NCI-H146 treated with DMSO at 0.1 percent for 48 hours (cell line): ENCODE measurements around the gene SPRN.
"Not testable (repeated sequence)": the region's sequence is repeated elsewhere in the genome, so short reads cannot be mapped to it uniquely, and the experiment has no call there.

Experiments
- DNase-seq: peaks from one replicate; lab custom pipeline; 2025; ENCODE audit not compliant: unreplicated experiment; lab: John Stamatoyannopoulos, UW

The SPRN gene

DNA sequence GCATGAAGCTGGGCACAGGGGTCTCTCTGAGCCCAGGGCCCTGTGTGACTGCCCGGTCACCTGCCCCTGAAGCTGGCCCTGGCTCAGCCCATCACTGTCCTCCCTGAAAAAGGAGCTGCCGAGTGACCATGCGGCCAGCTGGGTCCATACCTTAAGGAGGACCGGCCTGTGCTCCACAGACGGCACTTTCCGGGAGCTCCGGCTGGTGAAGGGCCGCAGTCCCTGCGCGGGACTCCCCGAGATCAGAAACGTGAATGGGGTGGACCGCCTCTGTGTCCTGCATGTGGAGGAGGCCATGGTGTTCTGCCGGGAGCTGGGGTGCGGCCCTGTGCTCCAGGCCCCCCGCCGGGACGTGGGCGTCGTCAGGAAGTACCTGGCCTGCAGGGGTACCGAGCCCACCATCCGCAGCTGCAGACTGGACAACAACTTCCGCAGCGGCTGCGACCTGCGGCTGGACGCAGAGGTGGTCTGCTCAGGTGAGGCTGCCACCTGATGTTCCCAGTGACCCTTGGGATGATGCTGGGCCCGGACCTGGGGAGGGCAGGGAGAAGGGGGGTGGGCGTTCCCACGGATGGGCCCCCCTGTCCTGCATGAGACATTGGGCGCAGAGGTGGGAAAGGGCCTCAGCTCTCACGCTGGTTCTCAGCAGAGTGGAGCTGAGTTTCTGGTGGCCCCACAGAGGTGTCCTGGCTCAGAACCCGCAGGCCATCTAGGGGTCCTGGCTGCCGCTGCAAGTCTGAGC is 32.8 kb upstream of the SPRN start:
- DNase-seq = no peak

DNA sequence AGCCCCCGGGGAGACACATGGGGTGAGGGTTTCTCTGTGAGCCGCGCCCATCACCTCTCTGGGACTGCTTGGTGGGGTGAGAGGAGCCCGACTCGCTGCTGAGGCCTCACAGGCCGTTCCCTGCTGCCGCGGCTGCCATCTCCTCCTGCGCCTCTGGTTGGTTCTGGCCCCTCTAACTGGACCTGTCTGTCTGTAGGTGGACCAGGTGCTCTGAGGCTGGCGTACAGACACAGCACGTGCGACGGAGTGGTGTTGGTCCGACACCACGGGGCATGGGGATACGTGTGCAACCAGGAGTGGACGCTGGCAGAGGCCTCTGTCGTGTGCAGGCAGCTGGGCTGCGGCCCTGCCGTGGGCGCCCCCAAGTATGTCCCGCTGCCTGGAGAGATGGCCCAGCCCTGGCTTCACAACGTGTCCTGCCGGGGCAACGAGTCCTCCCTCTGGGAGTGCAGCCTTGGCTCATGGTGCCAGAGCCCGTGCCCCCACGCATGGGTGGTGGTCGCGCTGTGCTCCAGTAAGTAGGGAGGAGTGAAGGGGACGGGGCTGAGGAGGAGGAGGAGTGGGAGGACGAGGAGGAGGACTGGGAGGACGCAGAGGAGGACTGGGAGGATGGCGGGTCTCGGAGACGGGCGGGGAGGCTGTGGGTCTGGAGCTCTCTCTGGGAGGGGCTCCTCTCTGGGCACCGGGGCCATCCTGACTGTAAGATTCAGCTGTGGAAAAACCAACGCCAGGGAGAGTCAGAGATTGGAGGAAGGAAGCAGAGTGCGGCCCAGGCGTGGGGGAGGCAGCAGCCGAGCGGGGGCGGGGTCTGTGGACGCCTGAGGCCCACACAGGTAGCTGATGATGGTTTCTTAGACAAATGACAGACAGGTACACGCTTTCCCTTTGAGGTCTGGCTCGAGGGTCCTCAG is 31.9 kb upstream of the SPRN start:
- no peak for DNase-seq

- DNase-seq = no peak
Observed at GRCh38 chr10:133455611-133456031, 31.2 kb upstream of the SPRN start.

DNA sequence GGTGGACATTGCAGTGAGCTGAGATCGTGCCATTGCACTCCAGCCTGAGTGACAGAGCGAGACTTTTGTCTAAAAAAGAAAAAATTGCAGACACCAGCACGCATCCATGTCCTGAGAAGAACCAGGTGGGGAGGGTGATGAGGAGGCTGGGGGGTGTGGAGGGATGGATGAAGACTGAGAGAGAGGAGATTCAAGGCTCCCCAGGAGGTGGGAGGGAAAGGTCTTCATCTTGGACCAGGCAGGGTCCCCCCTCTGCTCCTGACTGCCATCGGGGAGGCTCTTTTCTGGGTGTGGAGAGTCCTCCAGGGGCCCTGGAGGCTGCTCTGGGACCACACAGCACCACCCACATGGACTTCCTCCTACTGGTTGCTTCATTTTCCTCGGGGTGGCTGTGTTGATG is 30.8 kb upstream of the SPRN start:
- no peak for DNase-seq

DNA sequence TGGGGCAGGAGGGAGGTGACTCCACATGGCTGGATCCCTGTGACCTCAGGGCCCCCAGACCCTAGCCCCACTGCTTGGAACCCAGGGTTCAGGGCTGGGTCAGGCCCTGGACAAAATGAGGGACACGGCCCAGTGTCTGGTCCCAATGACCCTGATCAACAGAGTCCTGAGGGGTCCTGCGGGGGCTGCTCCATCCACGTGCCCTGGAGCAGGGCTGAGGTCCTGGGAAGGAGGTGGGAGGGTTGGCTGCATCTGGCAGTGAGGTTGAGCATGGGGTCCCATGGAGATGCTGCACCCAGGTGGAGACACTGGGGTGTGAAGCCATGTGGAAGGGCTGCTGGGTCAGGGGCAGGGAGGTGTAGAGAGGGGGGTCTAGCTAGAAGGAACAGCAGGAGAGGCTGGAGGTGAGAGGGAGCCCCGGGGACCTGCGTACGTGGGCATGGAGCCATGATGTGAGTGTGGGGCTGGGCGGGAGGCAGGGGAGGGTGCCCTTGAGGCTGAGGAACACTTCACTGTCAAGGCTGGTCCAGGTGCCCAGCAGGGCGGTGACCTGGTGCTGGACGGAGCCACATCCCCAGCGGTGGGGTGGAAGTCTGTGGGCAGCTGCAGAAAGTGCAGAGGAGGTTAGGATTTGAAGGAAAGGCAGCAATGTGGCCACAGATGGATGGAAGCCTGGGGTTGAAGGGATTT is 29.9 kb upstream of the SPRN start:
- no peak for DNase-seq

DNA sequence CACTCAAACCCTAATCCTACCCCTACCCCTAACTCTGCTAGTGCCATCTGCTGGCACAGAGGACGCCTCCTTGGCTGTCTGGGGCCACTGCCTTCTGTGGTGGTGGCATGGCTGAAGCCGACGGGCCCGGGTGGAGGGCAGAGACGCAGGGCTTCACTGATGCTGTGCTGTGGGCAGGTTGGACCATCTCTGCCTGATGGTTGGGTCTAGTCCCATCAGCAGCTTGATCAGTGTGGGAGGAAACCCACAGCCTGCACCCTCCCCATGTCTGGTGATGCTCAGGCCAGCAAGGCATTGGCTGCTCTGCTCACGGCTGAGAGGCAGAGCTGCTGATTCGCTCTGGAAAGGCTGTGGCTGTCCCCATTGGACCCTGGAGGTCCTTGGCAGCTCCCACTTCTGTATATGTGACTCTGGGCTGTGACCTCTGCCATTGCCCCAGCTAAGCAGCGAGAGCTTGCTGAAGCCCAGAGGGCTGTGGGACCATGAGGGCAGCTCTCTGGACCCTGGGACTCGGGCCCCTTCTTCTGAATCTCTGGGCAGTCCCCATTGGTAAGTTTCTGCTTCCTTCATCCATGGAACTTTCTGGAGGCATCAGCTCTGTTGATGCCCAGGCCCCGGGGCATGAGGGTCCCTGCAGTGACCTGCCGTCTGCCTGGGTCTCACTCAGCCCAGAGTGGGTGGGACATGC is 29.2 kb upstream of the SPRN start, which contains the start of gene SCART1:
Gene SCART1 (plus strand): TSS at position 430 of the 688 bp plus-strand sequence. CDS start 53 bp downstream, at position 483.
- peak; percentile 39 for DNase-seq

DNA sequence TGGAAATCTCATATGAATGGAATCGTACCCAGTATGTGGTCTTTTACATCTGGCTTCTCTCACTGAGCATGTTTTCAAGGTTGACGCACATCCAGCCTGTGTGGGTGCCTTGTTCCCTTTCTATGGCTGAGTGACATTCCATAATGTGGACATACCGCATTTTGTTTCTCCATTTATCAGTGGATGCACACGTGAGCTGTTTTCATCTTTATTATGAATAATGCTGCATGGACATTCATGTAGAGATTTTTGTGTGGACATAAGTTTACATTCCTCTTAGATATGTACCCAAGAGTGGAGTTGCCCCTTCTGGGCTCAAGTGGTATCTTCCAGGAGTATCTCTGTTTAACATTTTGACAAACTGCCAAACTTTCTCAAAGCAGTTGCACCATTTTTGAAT is 28.0 kb upstream of the SPRN start:
- no peak for DNase-seq

DNA sequence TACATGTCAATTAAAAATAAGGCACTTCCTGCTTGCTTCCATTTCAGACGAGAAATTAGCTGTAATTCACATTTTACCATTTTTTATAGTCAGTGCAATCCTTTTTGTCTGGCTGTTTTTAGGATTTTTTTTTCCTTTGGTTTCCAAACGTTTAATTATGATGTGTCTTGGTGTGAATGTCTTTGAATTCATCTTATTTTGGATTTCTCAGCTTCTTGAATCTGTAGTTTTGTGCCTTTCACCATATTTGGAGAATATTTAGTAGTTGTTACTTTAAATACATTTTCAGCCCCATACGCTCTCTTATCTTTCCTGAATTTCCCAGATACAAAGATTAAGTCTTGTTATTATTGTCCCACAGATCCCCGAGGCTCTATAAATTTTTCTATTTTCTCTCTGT is 26.9 kb upstream of the SPRN start:
- no peak for DNase-seq

DNA sequence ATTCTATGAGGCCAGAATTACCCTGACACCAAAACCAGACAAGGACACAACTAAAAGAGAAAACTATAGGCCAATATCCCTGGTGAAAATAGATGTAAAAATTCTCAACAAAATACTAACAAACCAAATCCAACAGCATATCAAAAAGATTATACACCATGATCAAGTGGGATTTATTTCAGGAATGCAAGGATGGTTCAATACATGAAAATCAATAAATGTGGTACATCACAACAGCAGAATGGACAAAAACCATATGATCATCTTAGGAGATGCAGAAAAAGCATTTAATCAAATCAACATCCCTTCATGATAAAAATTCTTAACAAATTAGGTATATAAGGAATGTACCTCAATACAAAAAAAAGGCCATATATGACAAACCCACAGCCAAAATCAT is 23.7 kb upstream of the SPRN start:
- DNase-seq = no peak

GRCh38 chr10:133446979-133447378 is 22.6 kb upstream of the SPRN start:
- no peak for DNase-seq

GRCh38 chr10:133445751-133446708 is 21.6 kb upstream of the SPRN start:
- no peak for DNase-seq

DNA sequence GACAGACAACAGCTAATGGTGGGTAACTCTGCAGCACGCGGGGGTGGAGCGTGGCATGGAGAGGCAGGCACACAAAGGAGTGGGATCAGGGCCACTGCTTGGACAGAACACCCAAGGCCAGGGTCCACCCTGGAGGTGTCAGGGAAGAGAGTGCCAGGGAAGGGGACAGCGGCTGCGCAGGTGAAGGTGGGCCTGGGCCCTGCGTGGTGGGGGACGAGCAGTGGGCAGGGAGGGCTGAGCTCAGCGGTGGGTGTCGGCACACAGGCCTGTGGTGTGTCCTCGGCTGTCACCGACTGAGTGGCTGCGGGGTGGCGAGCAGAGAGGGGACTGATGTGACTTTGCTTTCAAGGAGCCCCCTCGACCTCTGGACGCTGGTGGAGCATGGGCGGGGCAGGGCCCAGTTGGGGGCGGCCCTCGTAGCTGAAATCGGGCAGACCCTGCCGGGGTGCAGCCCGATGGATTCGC is 20.9 kb upstream of the SPRN start:
- DNase-seq = no peak

GRCh38 chr10:133444342-133445267 is 20.2 kb upstream of the SPRN start:
- DNase-seq = no peak

DNA sequence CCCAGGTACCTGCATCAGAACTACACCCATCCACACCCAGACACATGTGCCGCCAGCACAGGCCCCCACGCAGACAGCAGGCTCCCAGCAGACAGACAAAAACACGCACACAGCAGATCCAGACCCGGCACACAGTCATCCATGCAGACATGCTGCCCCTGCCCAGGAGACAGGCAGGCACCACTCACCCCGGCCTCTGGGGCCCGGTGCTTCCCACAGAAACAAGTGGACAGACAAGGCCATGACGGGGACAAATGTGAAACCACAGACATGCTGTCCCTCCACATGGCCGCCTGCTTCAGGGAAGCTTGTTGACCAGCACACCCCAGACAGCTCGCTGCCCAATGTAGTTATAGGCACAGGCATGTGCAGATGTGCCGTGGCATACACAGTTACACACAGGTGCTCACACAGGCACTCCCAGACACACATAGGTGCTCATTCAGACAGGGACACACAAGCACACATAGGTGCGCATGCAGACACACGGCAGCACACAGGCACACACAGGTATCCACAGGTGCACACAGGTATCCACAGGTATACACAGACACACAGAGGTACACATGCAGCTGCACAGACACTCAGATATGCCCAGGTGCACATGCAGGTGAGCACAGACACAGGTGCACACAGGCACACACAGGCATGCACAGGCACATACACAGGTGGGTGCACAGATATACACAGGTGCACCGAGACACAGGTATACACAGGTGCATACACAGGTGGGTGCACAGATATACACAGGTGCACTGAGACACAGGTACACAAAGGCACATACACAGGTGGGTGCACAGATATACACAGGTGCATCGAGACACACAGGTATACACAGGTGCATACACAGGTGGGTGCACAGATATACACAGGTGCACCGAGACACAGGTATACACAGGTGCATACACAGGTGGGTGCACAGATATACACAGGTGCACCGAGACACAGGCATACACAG is 18.8 kb upstream of the SPRN start:
- no peak for DNase-seq

DNA sequence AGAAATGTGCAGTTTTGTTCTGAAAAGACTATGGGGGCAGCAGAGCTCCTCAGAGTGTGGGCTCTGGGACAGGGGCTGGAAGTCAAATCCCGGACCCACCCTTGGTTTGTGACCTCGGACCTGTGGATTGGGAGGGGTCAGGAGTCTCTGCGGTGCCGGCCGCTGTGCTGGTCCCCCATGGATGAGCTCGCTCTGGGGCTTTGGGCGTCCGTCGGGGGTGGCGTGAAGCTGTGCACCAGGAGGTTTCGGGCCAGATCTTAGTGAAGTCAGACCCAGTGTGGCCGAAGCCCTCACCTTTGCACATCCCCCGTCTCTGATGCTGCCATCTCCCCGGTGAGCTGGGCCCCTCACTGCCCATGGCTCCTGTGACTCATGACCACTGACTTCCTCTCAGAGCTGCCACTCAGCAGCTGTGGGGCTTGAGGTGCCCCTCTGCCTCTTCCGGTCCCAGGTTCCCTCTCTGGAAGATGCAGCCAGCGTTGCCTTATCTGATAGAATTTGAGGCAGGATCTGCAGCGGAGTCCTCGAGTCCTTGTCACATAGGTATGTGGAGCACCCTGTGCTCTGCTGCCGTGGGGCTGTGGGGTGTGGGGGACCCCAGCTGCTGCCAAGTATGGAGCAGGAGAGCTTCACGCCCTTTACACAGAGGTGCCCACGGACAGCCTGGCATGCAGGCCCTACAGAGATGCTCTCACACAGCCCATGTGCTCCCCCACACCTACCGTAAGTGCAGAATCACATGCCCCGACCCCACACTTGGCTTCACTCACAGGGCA is 18.0 kb upstream of the SPRN start:
- DNase-seq = no peak

DNA sequence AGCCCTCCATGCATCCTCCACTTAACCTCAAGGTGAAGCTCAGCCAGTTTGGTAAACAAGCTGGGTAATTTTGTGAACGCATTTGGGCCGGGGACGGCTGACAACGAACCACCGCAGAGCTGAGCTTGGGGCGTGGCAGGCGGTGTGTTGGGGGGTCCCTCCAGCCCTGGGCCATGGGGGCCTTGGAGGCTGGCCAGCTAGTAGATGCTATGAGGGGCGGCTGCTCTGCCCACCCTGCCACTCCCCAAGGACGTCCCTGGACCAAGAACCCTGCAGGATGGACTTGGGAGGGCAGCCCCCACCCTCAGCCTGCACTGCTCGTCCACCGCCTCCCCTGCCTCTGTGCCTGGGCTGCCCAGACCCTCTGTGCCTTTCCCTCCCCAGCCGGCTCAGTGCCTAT is 17.4 kb upstream of the SPRN start:
- DNase-seq = no peak

- not testable (repeated sequence) for DNase-seq
Observed at GRCh38 chr10:133441356-133441755, 16.9 kb upstream of the SPRN start.
